HCT116 (cell line): ENCODE data around the gene ARHGAP12. TPM values are rescaled to one million over a fixed set of nuclear protein-coding genes. Genes with fewer than 3 reads are reported as not detected.

ENCODE experiments used
- ATAC-seq: fragments of 200-7000 bp; cut with Tn5 transposase; 2 replicates; pipeline ENCODE4 v1.9.1; 2020; ENCODE audit warnings: mild to moderate bottlenecking, moderate library complexity
- BruUV-seq: library from RNA; stranded (reverse); fragments of 400-500 nt; replicated peaks from 2 replicates; lab custom pipeline; 2021; lab: Mats Ljungman, UMichigan
- CTCF ChIA-PET: fragments of 300-600 bp; sonication (Branson Sonifier 250); formaldehyde crosslinking; loops from one replicate; lab custom pipeline; 2021; ENCODE audit warnings: antibody characterized with exemption; lab: Charles Lee
- POLR2A ChIA-PET: fragments of 300-600, 350-600 bp; sonication (Branson Sonifier 250); formaldehyde crosslinking; loops from one replicate; lab custom pipeline; 2021; ENCODE audit warnings: antibody characterized with exemption; lab: Charles Lee
- RAD21 ChIA-PET, 2 experiments: fragments of 300-600 bp; sonication (Branson Sonifier 250); formaldehyde crosslinking; loops; one replicate each; lab custom pipeline; 2023; ENCODE audit warnings: low total read pairs in 2 of 2; ENCODE audit not compliant: uncharacterized antibody in 2 of 2, unreplicated experiment in 2 of 2, low non-redundant PET in 1 of 2; lab: Charles Lee
- DNase-seq: peaks from one replicate; pipeline ENCODE4 v3.0.0-alpha.2; 2010; ENCODE audit warnings: low read depth, low spot score
- H2AFZ ChIP-seq: fragments of 200-600 bp; shearing (Covaris generic), sonication (generic); 2 replicates; pipeline ENCODE4 v1.6.1; 2017; ENCODE audit warnings: low read depth, mixed run types, mixed read lengths, antibody characterized with exemption, low read length; ENCODE audit not compliant: poor library complexity, severe bottlenecking
- H3K27ac ChIP-seq: 2 replicates; pipeline ENCODE4 v1.5.1; 2012; ENCODE audit warnings: low read depth, low read length
- H3K27me3 ChIP-seq: fragments of 200-600 bp; sonication (generic); 2 replicates; pipeline ENCODE4 v1.6.1; 2016; ENCODE audit warnings: mixed run types, low read length, mixed read lengths; ENCODE audit not compliant: insufficient read depth
- H3K36me3 ChIP-seq, 2 experiments: fragments of 200-500 bp in 1 of 2; fragments of 200-600 bp in 1 of 2; sonication (Bioruptor generic) in 1 of 2; sonication (generic) in 1 of 2; 2 replicates each; pipeline versions ENCODE4 v1.5.1 to v1.6.1; 2014 to 2016; ENCODE audit warnings: low read length in 2 of 2, inconsistent platforms in 1 of 2, mixed read lengths in 1 of 2, mixed run types in 1 of 2; ENCODE audit not compliant: insufficient read depth in 2 of 2, control insufficient read depth in 1 of 2
- H3K4me1 ChIP-seq, 2 experiments: fragments of 200-600 bp in 1 of 2; sonication (generic) in 1 of 2; 2 replicates each; pipeline versions ENCODE4 v1.5.1 to v1.6.1; 2012 to 2017; ENCODE audit warnings: low read length in 2 of 2, inconsistent platforms in 1 of 2, mild to moderate bottlenecking in 1 of 2, mixed read lengths in 1 of 2, mixed run types in 1 of 2, moderate library complexity in 1 of 2; ENCODE audit not compliant: insufficient read depth in 2 of 2, control insufficient read depth in 1 of 2
- H3K4me2 ChIP-seq: fragments of 200-600 bp; sonication (generic); 2 replicates; pipeline ENCODE4 v1.6.1; 2017; ENCODE audit warnings: mixed run types, low read length, mixed read lengths
- H3K4me3 ChIP-seq, 2 experiments: fragments of 200-600 bp in 1 of 2; sonication (generic) in 1 of 2; replicated peaks in 1 of 2; 2 replicates each; pipeline ENCODE4 v1.5.1; 2011 to 2016; ENCODE audit warnings: low read length in 2 of 2, control low read depth in 1 of 2, low read depth in 1 of 2, mild to moderate bottlenecking in 1 of 2, mixed read lengths in 1 of 2, mixed run types in 1 of 2
- H3K79me2 ChIP-seq: fragments of 200-600 bp; sonication (generic); 2 replicates; pipeline ENCODE4 v1.6.1; 2017; ENCODE audit warnings: mild to moderate bottlenecking, mixed run types, low read length, moderate library complexity, mixed read lengths; ENCODE audit not compliant: insufficient read depth
- H3K9ac ChIP-seq: fragments of 200-600 bp; sonication (generic); 2 replicates; pipeline ENCODE4 v1.6.1; 2016; ENCODE audit warnings: low read length, mixed read lengths
- H3K9me2 ChIP-seq: fragments of 200-600 bp; sonication (generic), shearing (Covaris generic); 2 replicates; pipeline ENCODE4 v1.6.1; 2017; ENCODE audit warnings: mixed run types, mild to moderate bottlenecking, moderate library complexity; ENCODE audit not compliant: insufficient read depth
- H3K9me3 ChIP-seq, 2 experiments: fragments of 200-500 bp in 1 of 2; fragments of 200-600 bp in 1 of 2; sonication (Bioruptor generic) in 1 of 2; sonication (generic) in 1 of 2; 2 replicates each; pipeline ENCODE4 v1.6.1; 2014 to 2017; ENCODE audit warnings: low read length in 2 of 2, mixed read lengths in 2 of 2, inconsistent platforms in 1 of 2, low read depth in 1 of 2, mild to moderate bottlenecking in 1 of 2, mixed run types in 1 of 2, moderate library complexity in 1 of 2; ENCODE audit not compliant: control insufficient read depth in 1 of 2, insufficient read depth in 1 of 2
- H4K20me1 ChIP-seq: fragments of 200-600 bp; sonication (generic), shearing (Covaris generic); 2 replicates; pipeline ENCODE4 v1.6.1; 2017; ENCODE audit warnings: mixed run types, mild to moderate bottlenecking, moderate library complexity; ENCODE audit not compliant: insufficient read depth
- CEBPB ChIP-seq: IDR thresholded peaks from 2 replicates; pipeline ENCODE4 v1.6.1; 2012; ENCODE audit warnings: low read depth
- MAX ChIP-seq: IDR thresholded peaks from 2 replicates; pipeline ENCODE4 v1.6.1; 2012
- POLR2A ChIP-seq: IDR thresholded peaks from 2 replicates; pipeline ENCODE4 v1.7.0; 2011; ENCODE audit warnings: borderline replicate concordance; ENCODE audit not compliant: insufficient read depth, insufficient read length; ENCODE audit errors: extremely low read depth
- SIN3A ChIP-seq: IDR thresholded peaks from 2 replicates; pipeline ENCODE4 v1.6.1; 2012; ENCODE audit warnings: low read depth
- ZFX ChIP-seq: fragments of 450-650 bp; IDR thresholded peaks from 2 replicates; pipeline ENCODE4 v1.6.1; 2017
- intact Hi-C: fragments of 100-400 bp; cut with micrococcal nuclease; formaldehyde crosslinking; loops from 2 replicates; pipeline ENCODE4 v1.10.0; 2022
- total RNA-seq: library from RNA; stranded (reverse); gene quantifications from one replicate; pipeline ENCODE4 v1.2.1, GENCODE V29; 2021; ENCODE audit not compliant: unreplicated experiment

The ARHGAP12 gene
- total RNA-seq, 1 experiment from 2014 or later, result 80.3 TPM

- ChIA-PET POLR2A (no interaction called here), CTCF (no interaction called here), RAD21 (no interaction called here)
- no peak overlapping the region for H2AFZ ChIP-seq
- H3K9ac ChIP-seq, result no peak overlapping the region
- no peaks in the 10 kb centered on the region for H3K27me3 ChIP-seq
- no peaks in the 10 kb centered on the region for H3K9me2 ChIP-seq
- no peak for TF ChIP-seq MAX
- no peak for TF ChIP-seq ZFX
- no peak for TF ChIP-seq POLR2A
- no peak for TF ChIP-seq CEBPB
- ATAC-seq (no peak), DNase-seq (no peak)
- no peaks in the 10 kb centered on the region for H3K9me3 ChIP-seq
- H3K79me2 ChIP-seq, result no peaks in the 10 kb centered on the region
- no peaks in the 10 kb centered on the region for H3K36me3 ChIP-seq
- no peak overlapping the region for H3K4me2 ChIP-seq
- intact Hi-C loops, result no loop called here
- H4K20me1 ChIP-seq, result no peaks in the 10 kb centered on the region
- BruUV-seq, result no TSS peak
- no peak overlapping the region for H3K27ac ChIP-seq
- H3K4me1 ChIP-seq, result peaks cover 30 to 55% of the 10 kb centered on the region in 2 experiments
- H3K4me3 ChIP-seq, result no peak overlapping the region
Measured at GRCh38 chr10:31757386-31757791, 171.2 kb downstream of the ARHGAP12 start.

- Histone ChIP-seq H3K4me1 (peaks cover 30 to 55% of the 10 kb centered on the region in 2 experiments), H3K4me3 (no peak overlapping the region), H3K4me2 (no peak overlapping the region), H3K27me3 (no peaks in the 10 kb centered on the region), H3K79me2 (no peaks in the 10 kb centered on the region), H3K9me2 (no peaks in the 10 kb centered on the region), H3K36me3 (no peaks in the 10 kb centered on the region), H3K27ac (no peak overlapping the region), H4K20me1 (no peaks in the 10 kb centered on the region), H3K9me3 (no peaks in the 10 kb centered on the region), H2AFZ (no peak overlapping the region), H3K9ac (no peak overlapping the region)
- ATAC-seq, result no peak
- ChIA-PET CTCF (no interaction called here), POLR2A (no interaction called here), RAD21 (no interaction called here)
- TF ChIP-seq SIN3A, result no peak
- intact Hi-C loops, result no loop called here
- no TSS peak for BruUV-seq
- no peak for DNase-seq
Measured at GRCh38 chr10:31756729-31757110, 171.9 kb downstream of the ARHGAP12 start.
